Measurements from ENCODE around the gene TEX51.

The TEX51 gene

GRCh38 chr2:126914811-126915500, 16.3 kb downstream of the TEX51 start:
- DNase-seq (ENCODE audit: low spot score), result no peak

- DNase-seq (ENCODE audit: low spot score), result no peak
These were observed 17.2 kb downstream of the TEX51 start for GRCh38 chr2:126915903-126916302.

GRCh38 chr2:126916744-126917143, 18.1 kb downstream of the TEX51 start:
- no peak for DNase-seq (ENCODE audit: low spot score)

GRCh38 chr2:126921066-126921465, 22.4 kb downstream of the TEX51 start:
- no peak for DNase-seq (ENCODE audit: low spot score)

GRCh38 chr2:126930970-126931590, 32.4 kb downstream of the TEX51 start:
- DNase-seq (ENCODE audit: low spot score), result no peak

- DNase-seq (ENCODE audit: low spot score), result no peak
These were observed 33.8 kb downstream of the TEX51 start for GRCh38 chr2:126932529-126932928.

- DNase-seq (ENCODE audit: low spot score), result no peak
These were observed 34.4 kb downstream of the TEX51 start for GRCh38 chr2:126932966-126933710.

- no peak for DNase-seq (ENCODE audit: low spot score)
These were observed 35.0 kb downstream of the TEX51 start for GRCh38 chr2:126933711-126934091.

GRCh38 chr2:126934809-126935208, 36.1 kb downstream of the TEX51 start:
- DNase-seq (ENCODE audit: low spot score), result no peak

GRCh38 chr2:126935774-126936173, 37.1 kb downstream of the TEX51 start:
- DNase-seq (ENCODE audit: low spot score), result no peak

GRCh38 chr2:126936219-126936723, 37.6 kb downstream of the TEX51 start:
- DNase-seq (ENCODE audit: low spot score), result no peak

- no peak for DNase-seq (ENCODE audit: low spot score)
These were observed 41.6 kb downstream of the TEX51 start for GRCh38 chr2:126940331-126940730.

GRCh38 chr2:126942427-126943203, 43.9 kb downstream of the TEX51 start:
- no peak for DNase-seq (ENCODE audit: low spot score)

GRCh38 chr2:126943612-126944348, 45.1 kb downstream of the TEX51 start:
- DNase-seq (ENCODE audit: low spot score), result no peak

GRCh38 chr2:126945118-126945517, 46.4 kb downstream of the TEX51 start:
- no peak for DNase-seq (ENCODE audit: low spot score)

GRCh38 chr2:126946318-126947102, 47.8 kb downstream of the TEX51 start:
- no peak for DNase-seq (ENCODE audit: low spot score)

GRCh38 chr2:126947103-126947429, 48.4 kb downstream of the TEX51 start:
- DNase-seq (ENCODE audit: low spot score), result no peak

GRCh38 chr2:126949775-126950174, 51.1 kb downstream of the TEX51 start:
- DNase-seq (ENCODE audit: low spot score), result no peak

GRCh38 chr2:126950504-126950903, 51.8 kb downstream of the TEX51 start:
- no peak for DNase-seq (ENCODE audit: low spot score)

All from GM03348 (cell line).